A549 (cell line): Measurements from ENCODE around the gene RNF4. TPM values are rescaled to one million over a fixed set of nuclear protein-coding genes. Genes with fewer than 3 reads are reported as not detected.

Experiments used
- ATAC-seq, 2 experiments: fragments of 200-7000 bp in 1 of 2; fragments of >200 bp in 1 of 2; cut with Nextera tagmentation in 1 of 2; cut with Tn5 transposase in 1 of 2; 3 replicates each; pipeline versions ENCODE4 v1.8.0 to v1.9.1; 2018 to 2020; ENCODE audit warnings: mild to moderate bottlenecking in 1 of 2, moderate library complexity in 1 of 2
- CTCF ChIA-PET: fragments of 300-600 bp; sonication (Branson Sonifier 250); formaldehyde crosslinking; extraction: SDS; loops from one replicate; lab custom pipeline; 2021; ENCODE audit warnings: antibody characterized with exemption, inconsistent platforms; lab: Yijun Ruan, JAX
- POLR2A ChIA-PET: fragments of 350-600 bp; formaldehyde crosslinking; extraction: SDS; loops from one replicate; lab custom pipeline; 2021; ENCODE audit warnings: antibody characterized with exemption, inconsistent platforms; lab: Yijun Ruan, JAX
- DNase-seq, 2 experiments: peaks; one replicate each; pipeline versions ENCODE4 v3.0.0 to v3.0.0-alpha.2; 2011 to 2016; ENCODE audit warnings: low read depth in 1 of 2, low spot score in 1 of 2
- FAIRE-seq: peaks from 2 replicates; lab custom pipeline; 2011; peaks lifted over from hg19 to GRCh38; lab: Jason Lieb, UNC
- H3K27ac ChIP-seq, 2 experiments: fragments of >200 bp; sonication (Bioruptor Twin); formaldehyde crosslinking; 3 replicates each; pipeline ENCODE4 v1.5.1; 2016 to 2017
- H3K4me1 ChIP-seq: fragments of >200 bp; sonication (Bioruptor Twin); formaldehyde crosslinking; 3 replicates; pipeline ENCODE4 v1.6.1; 2016
- H3K4me2 ChIP-seq: fragments of >200 bp; sonication (Bioruptor Twin); formaldehyde crosslinking; 3 replicates; pipeline ENCODE4 v1.6.1; 2016
- H3K4me3 ChIP-seq: fragments of >200 bp; sonication (Bioruptor Twin); formaldehyde crosslinking; 3 replicates; pipeline ENCODE4 v1.5.1; 2016
- H3K9me3 ChIP-seq: fragments of >200 bp; sonication (Bioruptor Twin); formaldehyde crosslinking; 3 replicates; pipeline ENCODE4 v1.6.1; 2016
- BHLHE40 ChIP-seq: IDR thresholded peaks from 2 replicates; pipeline ENCODE4 v1.6.1; 2012; ENCODE audit warnings: low read depth, low read length, inconsistent platforms
- EHMT2 ChIP-seq: fragments of 200-600 bp; sonication (generic); IDR thresholded peaks from 2 replicates; pipeline ENCODE4 v1.6.1; 2016; ENCODE audit warnings: antibody characterized with exemption, low read depth, mild to moderate bottlenecking, moderate library complexity
- ESRRA ChIP-seq: fragments of 150-350 bp; IDR thresholded peaks from 2 replicates; pipeline ENCODE4 v1.6.1; 2014; ENCODE audit warnings: mild to moderate bottlenecking, low read length, borderline replicate concordance
- HDAC2 ChIP-seq: fragments of 200-600 bp; sonication (generic); IDR thresholded peaks from 2 replicates; pipeline ENCODE4 v1.6.1; 2016
- HOXA7 ChIP-seq: fragments of 250-450 bp; sonication (Bioruptor Pico); IDR thresholded peaks from 2 replicates; pipeline ENCODE4 v1.5.0; 2020; ENCODE audit warnings: mild to moderate bottlenecking, moderate library complexity
- HOXB13 ChIP-seq: fragments of 250-450 bp; sonication (Bioruptor Pico); IDR thresholded peaks from 2 replicates; pipeline ENCODE4 v1.5.0; 2020; ENCODE audit warnings: low read depth, mild to moderate bottlenecking, moderate library complexity
- JUNB ChIP-seq: fragments of >200 bp; sonication (Bioruptor Twin); formaldehyde crosslinking; IDR thresholded peaks from 2 replicates; pipeline ENCODE4 v1.6.1; 2016
- MAZ ChIP-seq: fragments of 150-350 bp; IDR thresholded peaks from 2 replicates; pipeline ENCODE4 v1.6.1; 2014; ENCODE audit warnings: antibody characterized with exemption, low read depth, low read length, borderline replicate concordance
- RAD21 ChIP-seq, 2 experiments: fragments of >200 bp in 1 of 2; sonication (Bioruptor Twin) in 1 of 2; formaldehyde crosslinking in 1 of 2; IDR thresholded peaks in 1 of 2; conservative IDR thresholded peaks in 1 of 2; 2 replicates in 1 of 2; 3 replicates in 1 of 2; pipeline ENCODE4 v1.6.1; 2012 to 2018; ENCODE audit warnings: inconsistent platforms in 1 of 2
- RFX5 ChIP-seq: fragments of 450-650 bp; IDR thresholded peaks from 2 replicates; pipeline ENCODE4 v1.7.1; 2014; ENCODE audit warnings: antibody characterized with exemption, mild to moderate bottlenecking, moderate library complexity
- SMC3 ChIP-seq: fragments of >200 bp; sonication (Bioruptor Twin); formaldehyde crosslinking; IDR thresholded peaks from 3 replicates; pipeline ENCODE4 v1.6.1; 2018; ENCODE audit warnings: inconsistent platforms
- TP53 ChIP-seq: fragments of 250-450 bp; sonication (Bioruptor Pico); IDR thresholded peaks from 2 replicates; pipeline ENCODE4 v1.5.0; 2021; ENCODE audit warnings: mild to moderate bottlenecking, moderate library complexity
- ZFP36 ChIP-seq: fragments of 450-650 bp; IDR thresholded peaks from 2 replicates; pipeline ENCODE4 v1.6.1; 2014; ENCODE audit warnings: borderline replicate concordance; ENCODE audit not compliant: partially characterized antibody
- ZSCAN20 ChIP-seq: fragments of 250-450 bp; sonication (Bioruptor Pico); IDR thresholded peaks from 2 replicates; pipeline ENCODE4 v1.8.0; 2022; ENCODE audit warnings: mild to moderate bottlenecking, moderate library complexity
- WGBS: methylation state at CpG from one replicate; pipeline ENCODE4 v1.1.6; 2017; ENCODE audit errors: missing lambda C conversion rate; 5-methylcytosine and 5-hydroxymethylcytosine counted together
- polyA plus RNA-seq, 4 experiments: library from polyadenylated mRNA; depleted of rRNA in 3 of 4; stranded (reverse); fragments of >200 nt; fragmentation: RNase III in 1 of 4; extraction: RNeasy Plus Mini Kit Qiagen cat#74134 plus additional on column Dnase treatment in 1 of 4; gene quantifications; 2 replicates in 3 of 4; 3 replicates in 1 of 4; pipeline ENCODE4 v1.2.3, GENCODE V29; 2011 to 2017
- TF ChIP-seq, protein P1 (sequence below): IDR thresholded peaks from 2 replicates; pipeline ENCODE4 v1.6.1; 2012
- TF ChIP-seq, protein P2 (sequence below): fragments of >200 bp; sonication (Bioruptor Twin); formaldehyde crosslinking; IDR thresholded peaks from 3 replicates; pipeline ENCODE4 v1.5.1; 2016
- TF ChIP-seq, protein P3 (sequence below): IDR thresholded peaks from 2 replicates; pipeline ENCODE4 v1.6.1; 2012

RNF4 gene
- polyA plus RNA-seq, 2 of the 4 experiments (the other 2 are of a cell fraction): 65.8 to 93.5 TPM

DNA sequence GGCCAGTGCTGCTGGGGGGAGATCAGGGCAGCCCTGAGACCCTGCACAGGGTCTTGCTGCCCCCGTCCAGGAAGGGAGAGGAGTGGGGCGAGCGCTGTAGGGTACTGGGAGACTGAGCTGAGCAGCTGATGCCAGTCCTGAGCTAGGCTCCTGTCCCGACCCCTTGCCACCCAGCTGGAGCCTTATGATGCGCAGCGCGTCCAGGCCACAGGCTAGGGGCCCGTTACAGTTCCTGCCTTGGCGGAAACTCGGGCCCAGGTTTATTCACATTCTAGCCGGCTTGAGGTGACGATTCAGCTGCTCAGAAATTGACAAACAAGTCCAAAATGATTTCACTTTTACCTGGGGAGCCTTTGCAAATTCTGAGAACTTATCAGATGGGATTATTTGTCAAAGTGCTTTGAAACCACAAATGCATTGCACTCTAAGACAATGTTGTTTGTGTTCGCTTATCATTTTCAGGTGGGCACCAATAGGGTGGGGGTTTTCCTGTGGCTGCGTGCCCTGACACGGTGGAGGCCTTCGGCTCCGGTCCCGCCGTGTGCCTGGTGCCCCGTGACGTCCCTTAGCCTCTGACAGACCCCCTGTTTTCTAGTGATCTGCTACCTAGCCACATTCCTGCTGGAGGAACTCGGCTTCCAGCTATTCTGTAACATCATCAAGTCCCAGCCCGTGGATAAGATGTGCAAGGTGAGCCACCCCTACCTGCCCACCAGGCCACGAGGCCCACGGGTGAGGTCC is 31.3 kb upstream of the RNF4 start:
- 0 out of 3 replicates have a peak, but pooled peaks cover 3% of the 10 kb centered on the region for H3K4me1 ChIP-seq
- no peak overlapping the region for H3K4me3 ChIP-seq
- POLR2A ChIA-PET: no interaction called here
- H3K27ac ChIP-seq: no peak overlapping the region
- ATAC-seq (no peak), FAIRE-seq (no peak), DNase-seq (no peak)
- no peaks in the 10 kb centered on the region for H3K9me3 ChIP-seq
- TF ChIP-seq, protein P1, sequence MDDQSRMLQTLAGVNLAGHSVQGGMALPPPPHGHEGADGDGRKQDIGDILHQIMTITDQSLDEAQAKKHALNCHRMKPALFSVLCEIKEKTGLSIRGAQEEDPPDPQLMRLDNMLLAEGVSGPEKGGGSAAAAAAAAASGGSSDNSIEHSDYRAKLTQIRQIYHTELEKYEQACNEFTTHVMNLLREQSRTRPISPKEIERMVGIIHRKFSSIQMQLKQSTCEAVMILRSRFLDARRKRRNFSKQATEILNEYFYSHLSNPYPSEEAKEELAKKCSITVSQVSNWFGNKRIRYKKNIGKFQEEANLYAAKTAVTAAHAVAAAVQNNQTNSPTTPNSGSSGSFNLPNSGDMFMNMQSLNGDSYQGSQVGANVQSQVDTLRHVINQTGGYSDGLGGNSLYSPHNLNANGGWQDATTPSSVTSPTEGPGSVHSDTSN: no peak
- no peak for TF ChIP-seq JUNB
- TF ChIP-seq RFX5: no peak
- TF ChIP-seq, protein P2, sequence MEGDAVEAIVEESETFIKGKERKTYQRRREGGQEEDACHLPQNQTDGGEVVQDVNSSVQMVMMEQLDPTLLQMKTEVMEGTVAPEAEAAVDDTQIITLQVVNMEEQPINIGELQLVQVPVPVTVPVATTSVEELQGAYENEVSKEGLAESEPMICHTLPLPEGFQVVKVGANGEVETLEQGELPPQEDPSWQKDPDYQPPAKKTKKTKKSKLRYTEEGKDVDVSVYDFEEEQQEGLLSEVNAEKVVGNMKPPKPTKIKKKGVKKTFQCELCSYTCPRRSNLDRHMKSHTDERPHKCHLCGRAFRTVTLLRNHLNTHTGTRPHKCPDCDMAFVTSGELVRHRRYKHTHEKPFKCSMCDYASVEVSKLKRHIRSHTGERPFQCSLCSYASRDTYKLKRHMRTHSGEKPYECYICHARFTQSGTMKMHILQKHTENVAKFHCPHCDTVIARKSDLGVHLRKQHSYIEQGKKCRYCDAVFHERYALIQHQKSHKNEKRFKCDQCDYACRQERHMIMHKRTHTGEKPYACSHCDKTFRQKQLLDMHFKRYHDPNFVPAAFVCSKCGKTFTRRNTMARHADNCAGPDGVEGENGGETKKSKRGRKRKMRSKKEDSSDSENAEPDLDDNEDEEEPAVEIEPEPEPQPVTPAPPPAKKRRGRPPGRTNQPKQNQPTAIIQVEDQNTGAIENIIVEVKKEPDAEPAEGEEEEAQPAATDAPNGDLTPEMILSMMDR: no peak
- TF ChIP-seq BHLHE40: no peak
- no peak for TF ChIP-seq HOXB13 (CRISPR knock-in tag)
- TF ChIP-seq EHMT2: no peak
- no peak for TF ChIP-seq TP53 (CRISPR knock-in tag)
- TF ChIP-seq SMC3: no peak
- no peak for TF ChIP-seq ESRRA
- WGBS: 82% methylated on average over 24 of the region's 25 CpGs
- CTCF ChIA-PET: interaction anchor here (0.6 to 2.5 kb wide), 4 partner anchors 14 to 83 kb away, joined by 5 to 6 read pairs (median 5); no protein-coding TSS in a partner anchor
- H3K4me2 ChIP-seq: no peak overlapping the region

DNA sequence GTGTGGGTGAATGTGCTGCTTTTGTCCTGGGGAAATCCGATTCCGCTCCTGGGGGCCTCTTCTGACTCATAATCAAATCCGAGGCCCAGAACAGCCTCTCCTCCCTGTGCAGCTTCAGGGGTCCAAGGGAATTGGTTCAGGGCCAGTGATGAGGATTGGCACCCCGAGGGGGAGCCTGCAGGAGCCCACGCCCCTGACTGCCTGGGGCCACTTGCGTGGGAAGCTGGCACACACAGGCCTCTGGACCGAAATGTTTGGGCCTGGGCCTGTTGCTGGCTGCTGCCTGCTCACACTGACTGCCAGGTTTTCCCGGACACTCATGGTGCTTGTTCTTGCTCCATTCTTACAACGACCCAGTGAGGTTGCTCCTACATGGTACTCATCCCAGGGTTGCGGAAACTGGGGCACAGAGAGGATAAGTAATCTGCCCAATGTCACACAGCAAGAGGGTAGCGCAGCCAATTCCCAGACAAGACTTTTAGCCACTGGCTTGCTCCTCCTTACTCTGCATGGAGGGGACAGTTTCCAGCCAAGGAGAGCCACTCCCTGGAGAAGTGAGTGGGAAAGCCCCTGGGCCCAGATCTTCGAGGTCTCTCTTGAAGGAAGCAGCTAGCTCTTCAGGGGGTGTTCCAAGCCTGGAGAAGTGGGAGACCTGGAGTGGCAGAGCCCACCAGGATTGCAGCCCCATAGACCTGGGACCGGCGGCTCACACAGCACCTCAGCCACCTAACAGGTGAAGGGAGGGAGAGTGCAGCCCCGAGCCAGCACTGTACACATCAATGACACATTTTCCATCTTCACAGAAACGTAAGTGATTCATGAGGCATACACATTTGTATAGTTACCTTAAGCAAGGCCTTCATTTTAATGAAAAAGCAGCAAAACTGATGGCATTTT is 29.8 kb upstream of the RNF4 start:
- CTCF ChIA-PET: interaction anchor here (0.6 to 2.5 kb wide), 3 partner anchors 23 to 907 kb away, joined by 3 to 5 read pairs (median 3); no protein-coding TSS in a partner anchor
- WGBS: 77% methylated on average over 13 of the region's 16 CpGs
- POLR2A ChIA-PET: no interaction called here

DNA sequence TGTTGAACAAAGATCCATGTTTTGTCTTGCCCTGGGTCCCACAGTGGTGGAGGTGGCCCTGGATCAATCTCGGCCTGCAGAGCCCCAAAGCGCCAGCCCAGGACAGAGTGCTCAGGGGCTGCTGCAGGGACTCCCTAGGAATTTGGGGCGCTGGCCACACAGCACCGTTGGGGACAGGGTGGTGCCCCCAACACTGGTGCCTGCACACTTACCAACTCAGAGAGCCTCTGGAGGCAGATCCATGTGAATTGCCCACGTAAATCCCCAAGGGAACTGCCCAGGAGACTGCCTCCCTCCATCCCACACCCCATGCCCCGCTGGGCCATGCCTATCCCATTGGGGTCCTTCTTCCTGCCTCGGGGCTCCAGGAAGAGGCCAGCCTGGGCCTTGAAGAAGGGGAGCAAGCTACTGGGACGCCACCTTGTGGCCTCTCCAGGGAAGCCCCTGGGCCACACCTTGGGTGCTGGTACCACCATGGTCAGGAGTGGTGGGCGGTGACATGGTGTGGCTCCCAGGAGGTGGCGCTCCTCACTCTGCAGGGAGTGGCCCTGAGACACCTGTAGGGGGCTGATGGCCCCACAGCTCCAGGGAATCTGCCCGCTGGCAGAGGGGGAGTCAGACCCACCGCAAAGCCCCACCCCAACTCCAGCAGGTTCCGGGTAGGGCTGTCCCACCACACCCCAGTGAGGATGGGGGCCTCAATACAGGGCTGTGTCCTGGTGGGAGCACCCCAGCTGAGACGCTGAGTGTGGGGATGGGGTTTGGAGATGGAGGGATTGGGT is 27.3 kb upstream of the RNF4 start:
- Histone ChIP-seq H3K9me3 (no peaks in the 10 kb centered on the region), H3K27ac (peak overlapping the region in 1 of 2 experiments; percentile 30; a peak in 1 of 6 replicates), H3K4me1 (0 out of 3 replicates have a peak, but pooled peaks cover 3% of the 10 kb centered on the region), H3K4me2 (no peak overlapping the region), H3K4me3 (no peak overlapping the region)
- 66% methylated on average over 5 of the region's 14 CpGs for WGBS
- CTCF ChIA-PET: interaction anchor here (0.8 to 2.6 kb wide), 11 partner anchors 14 to 232 kb away, joined by 3 to 21 read pairs (median 4); partner anchors contain the start of genes CFAP99 and RNF4
- POLR2A ChIA-PET: no interaction called here
- DNase-seq (peak; percentile 68 to 86), FAIRE-seq (no peak), ATAC-seq (peak; percentile 74 to 97)
- TF ChIP-seq HOXA7 (CRISPR knock-in tag) (no peak), MAZ (no peak), ZSCAN20 (CRISPR knock-in tag) (no peak), TP53 (CRISPR knock-in tag) (no peak), RAD21 (conservative IDR thresholded peaks at IDR 0.05 in 1 of 2, IDR thresholded peaks at IDR 0.05 in 1 of 2) (peak; percentile 55 to 68), SMC3 (peak; percentile 57), ZFP36 (no peak), HDAC2 (no peak)
- TF ChIP-seq, protein P2: peak; percentile 54
- TF ChIP-seq, protein P3, sequence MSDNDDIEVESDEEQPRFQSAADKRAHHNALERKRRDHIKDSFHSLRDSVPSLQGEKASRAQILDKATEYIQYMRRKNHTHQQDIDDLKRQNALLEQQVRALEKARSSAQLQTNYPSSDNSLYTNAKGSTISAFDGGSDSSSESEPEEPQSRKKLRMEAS: peak; percentile 41; the same call in 1 of the 2 replicates

More for the DNA sequence above, 29.8 kb upstream of the RNF4 start:
- Histone ChIP-seq H3K4me1 (0 out of 3 replicates have a peak, but pooled peaks cover 3% of the 10 kb centered on the region), H3K27ac (no peak overlapping the region), H3K4me3 (no peak overlapping the region), H3K9me3 (no peaks in the 10 kb centered on the region), H3K4me2 (no peak overlapping the region)
- DNase-seq: no peak
- no peak for FAIRE-seq
- no peak for ATAC-seq
- no peak for TF ChIP-seq EHMT2
- TF ChIP-seq, all 56 proteins: peak for 0
